GM19324 (cell line): Measurements from ENCODE around the gene MEOX1.

Experiments used
- ATAC-seq: cut with Tn5 transposase; IDR thresholded peaks from one replicate; pipeline ENCODE4 v1.9.1; 2021; ENCODE audit warnings: mild to moderate bottlenecking, moderate library complexity; ENCODE audit not compliant: unreplicated experiment, low FRiP score

The MEOX1 gene

DNA sequence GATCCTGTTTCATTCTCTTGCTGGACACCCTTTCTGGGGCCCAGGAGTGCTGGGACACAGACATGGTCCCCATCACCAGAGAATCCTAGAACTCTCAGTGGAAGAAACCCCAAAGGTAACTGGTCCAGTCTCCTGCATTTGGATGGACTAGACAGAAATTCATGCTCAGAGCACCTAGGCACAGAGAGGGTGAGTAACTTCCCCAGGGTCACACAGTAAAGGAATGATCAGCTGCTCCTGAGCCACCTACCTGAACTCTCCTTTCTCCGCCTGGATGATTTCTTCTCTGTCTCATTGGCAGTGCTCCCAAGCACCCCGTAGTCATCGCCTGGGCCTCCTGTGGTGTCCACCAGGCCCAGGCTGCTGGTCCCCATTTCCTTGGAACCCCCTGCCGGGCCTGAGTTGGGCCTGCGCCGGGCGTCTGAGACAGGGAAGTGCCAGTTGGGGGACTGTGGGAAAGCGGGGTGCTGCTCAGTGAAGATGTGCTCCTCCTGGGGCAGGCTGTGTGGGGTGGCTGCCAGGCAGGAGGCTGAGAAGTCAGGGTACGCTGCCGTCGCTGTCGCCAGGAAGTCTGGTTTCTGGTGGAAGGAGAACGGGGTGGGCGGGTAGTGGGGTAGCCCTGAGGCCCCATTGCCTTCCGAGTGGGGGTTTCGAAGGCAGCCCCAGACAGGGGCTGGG, 767 bp downstream of the MEOX1 start:
- no peak for ATAC-seq

DNA sequence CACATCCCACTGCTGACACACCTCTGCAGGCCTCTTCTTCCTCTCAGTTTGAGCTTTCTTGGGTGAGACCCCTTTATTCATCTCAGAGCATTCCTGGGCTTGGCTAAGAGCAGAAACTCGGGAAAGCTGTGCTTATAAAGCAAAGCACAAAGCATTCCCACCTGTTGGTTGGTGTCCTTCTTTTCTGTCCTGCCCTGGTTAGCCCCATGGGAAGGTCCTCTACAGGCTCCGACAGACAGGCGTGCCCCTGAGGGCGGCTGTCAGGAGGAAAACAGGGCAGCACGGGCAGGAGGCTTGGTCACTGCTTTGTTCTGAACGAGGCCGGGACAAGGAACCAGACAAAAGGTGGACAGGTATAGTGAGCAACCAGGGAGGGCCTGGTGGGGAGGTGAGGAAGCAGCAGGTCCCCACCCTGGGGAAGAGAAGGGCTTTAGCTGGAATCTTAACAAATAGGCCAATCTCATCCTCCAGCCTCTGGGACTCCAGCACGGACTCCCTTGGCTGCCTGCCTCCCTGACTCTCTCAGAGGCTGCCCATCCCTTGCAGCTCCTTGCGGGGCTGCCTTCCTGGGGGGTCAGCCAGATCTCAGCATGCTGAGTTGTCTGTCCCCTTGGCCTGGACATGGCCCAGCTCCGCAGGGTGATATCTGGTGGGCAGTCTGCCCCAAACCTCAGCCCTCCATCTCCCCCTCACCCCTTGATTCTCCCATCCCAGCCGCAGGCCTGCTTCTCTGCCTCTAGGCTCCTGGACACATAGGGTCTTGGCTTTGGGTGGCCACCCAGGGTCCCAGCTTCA, 1.7 kb downstream of the MEOX1 start:
- ATAC-seq, result no peak

DNA sequence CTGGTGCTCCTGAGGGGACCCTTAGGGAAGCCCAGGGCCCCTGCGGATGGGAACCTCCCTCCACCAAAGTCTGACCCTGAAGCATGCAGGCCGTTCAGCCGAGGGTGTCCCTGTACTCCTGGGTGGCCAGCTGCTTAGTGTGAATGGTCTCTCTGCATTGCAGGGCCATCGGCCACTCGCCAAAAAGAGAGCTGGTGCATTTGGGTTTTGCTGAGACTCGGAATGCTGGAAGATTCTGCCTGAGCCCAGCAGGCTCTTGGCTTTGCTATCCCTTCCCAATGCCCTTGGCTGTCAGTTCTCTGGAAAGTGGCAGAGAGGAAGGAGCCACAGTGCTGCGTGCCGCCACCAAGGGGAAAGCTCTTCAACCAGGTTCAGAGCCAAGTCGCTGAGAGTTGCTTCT, 2.8 kb downstream of the MEOX1 start:
- ATAC-seq, result no peak

DNA sequence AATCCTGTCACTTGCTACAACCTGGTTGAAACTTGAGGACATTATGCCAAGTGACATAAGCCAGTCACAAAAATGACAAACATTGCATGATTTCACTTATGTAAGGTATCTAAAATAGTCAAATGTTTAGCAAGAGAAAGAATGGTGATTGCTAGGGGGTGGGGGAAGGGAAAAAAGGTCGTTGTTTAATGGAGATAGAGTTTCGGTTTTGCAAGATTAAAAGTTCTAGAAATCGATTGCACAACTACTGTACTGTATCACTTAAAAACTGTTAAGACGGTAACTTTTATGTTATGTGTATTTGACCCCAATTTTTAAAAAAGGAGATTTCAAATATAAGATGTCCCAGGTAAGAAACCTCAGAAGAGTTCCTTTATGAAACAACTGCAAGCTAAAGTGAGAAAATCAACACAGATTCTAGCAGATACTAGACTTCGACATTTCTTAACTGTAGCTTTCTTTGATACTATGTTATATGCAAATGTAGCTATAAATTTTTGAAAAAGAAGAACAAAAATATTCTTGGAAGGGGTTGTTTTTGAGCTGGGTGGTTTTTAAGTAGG, 5.9 kb downstream of the MEOX1 start:
- ATAC-seq, result no peak

DNA sequence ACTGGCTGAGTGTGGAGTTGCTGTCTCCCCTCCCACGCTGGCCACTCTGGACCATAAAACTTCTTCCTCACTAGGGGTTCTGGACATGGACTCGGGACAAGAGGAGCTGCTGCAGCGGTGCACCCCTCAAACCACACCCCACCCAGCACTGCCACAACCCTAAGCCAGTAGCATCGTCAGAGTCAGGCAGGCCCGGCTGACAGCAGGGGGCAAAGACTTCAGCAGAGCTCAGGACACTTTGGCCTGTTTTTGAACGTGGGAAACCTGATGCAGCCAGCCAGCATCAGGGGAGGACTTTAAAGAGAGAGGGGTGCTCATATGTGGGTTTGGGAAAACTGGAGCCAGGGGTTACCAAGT, 9.6 kb downstream of the MEOX1 start:
- ATAC-seq, result no peak

DNA sequence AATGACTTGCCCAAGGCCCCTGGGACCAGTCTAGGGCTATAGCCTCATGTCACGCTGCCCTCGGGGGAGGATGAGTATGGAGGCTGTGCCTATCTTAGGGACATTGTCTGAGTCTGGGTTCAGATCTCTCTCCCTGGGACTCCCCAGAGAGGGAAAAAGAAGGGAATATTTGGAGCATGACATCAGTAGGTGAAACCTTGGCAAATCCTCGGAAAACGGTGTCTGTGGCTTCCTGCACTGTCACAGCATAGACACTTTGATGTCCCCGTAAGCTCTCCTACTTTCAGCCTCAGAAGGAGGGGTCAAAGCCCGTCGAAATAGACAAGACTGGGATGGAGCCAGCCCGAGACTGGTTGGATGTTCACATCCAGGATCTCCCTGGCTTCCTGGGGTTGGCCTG, 11.3 kb downstream of the MEOX1 start:
- no peak for ATAC-seq

DNA sequence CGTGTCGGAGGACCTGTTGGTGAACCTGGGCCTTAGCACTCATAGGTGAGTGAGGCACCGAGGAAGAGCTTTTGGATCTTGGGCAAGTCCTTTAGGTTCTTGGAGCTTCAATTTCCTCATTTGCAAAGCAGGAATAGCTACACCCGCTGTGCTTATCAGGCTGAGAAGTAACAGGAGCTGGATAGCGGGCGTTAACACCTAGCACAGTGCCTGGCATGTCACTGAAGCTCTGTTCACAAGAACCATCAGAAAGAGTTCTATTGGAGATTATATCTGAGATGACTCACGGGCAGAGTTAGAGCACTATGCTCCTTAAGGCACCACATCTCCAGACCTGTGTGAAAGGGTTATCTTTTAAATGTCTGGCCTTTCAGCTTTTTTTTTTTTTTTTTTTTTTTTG, 12.8 kb downstream of the MEOX1 start:
- no peak for ATAC-seq

DNA sequence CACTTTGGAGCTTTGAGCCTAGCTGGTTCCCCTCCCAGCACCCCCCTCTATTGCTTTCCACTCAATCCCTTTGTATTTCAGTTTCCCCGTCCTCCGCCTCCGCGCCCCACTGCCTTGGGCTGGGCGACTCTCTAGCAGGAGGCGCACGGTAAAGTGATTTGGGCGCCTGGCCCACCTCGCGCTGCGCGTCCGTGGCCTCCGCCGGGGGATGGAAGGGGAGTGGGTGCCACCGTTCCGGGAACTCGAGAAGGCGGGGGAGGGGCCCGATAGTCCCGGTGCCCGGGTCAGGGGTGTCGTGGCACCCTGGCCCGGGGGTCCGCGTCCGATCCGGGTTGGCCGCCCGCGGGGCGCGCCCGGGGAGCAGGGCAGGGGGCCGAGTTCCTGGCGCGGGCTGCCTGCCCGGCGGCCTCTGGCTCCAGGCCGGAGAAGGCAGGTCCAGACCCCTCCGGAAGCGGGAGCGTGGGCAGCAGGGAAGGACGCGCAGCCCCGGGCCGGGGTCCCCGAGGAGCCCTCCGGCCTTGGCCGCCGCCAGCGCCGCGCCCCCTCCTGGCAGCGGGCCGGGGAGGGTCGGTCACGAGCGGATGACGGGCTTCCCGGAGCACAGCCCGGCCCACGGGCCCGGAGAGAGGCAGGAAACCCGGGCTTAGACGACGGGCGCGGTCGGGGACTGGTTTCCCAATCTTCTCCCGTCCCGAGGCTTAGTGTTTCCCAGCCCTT, 15.8 kb downstream of the MEOX1 start:
- no peak for ATAC-seq

DNA sequence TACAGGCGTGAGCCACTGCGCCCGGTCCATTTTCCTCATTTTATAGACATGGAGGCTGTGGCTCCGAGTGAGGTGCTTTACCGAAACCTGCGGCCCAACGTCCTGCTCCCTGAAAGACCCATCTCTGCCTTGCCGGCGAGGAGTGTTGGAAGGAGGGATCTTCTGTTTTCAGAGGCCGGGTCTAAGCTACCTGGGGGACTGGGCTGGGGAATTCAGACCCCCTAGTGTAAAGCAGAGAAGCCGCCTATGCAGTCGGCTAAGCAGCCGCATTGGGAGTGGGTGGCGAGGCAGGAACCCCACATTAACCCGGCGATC, 16.3 kb downstream of the MEOX1 start:
- no peak for ATAC-seq

DNA sequence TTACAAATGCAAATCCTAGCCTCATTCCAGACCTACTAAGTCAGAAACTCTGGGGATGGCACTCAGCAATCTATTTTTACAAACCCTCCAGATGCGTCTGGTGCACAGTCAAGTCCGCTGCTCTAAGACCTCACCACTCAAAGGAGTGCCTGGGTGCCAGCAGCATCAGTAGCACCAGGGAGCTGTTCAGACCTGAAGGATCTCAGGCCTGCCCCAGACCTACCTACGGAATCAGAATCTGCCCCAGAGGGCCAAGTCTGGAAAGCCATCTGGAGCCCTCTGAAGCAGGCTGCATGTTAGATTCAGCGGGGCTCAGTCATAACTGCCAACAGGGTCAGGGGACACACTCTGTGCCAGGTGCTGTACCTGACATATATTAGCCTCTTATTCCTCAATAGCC, 17.6 kb downstream of the MEOX1 start:
- no peak for ATAC-seq

DNA sequence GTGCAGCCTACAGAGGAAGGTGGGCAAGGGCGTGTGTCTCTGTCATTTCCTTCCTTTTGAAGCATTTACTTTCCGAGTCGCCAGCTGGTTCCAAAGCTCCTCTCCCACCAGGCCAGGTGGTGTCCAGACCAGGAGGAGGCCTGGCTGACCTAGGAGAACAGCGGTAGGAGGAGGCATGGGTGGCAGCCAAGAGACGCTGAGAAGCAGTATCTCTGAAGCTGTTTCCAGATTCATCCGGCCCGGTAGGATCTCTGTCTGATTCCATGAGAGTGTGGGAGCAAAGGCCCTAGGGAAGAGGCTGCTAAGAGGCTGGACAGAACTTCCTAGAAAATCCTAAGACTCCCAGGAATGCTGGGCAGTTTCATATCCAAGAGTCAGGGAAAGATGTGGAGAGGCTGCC, 20.3 kb downstream of the MEOX1 start:
- no peak for ATAC-seq

DNA sequence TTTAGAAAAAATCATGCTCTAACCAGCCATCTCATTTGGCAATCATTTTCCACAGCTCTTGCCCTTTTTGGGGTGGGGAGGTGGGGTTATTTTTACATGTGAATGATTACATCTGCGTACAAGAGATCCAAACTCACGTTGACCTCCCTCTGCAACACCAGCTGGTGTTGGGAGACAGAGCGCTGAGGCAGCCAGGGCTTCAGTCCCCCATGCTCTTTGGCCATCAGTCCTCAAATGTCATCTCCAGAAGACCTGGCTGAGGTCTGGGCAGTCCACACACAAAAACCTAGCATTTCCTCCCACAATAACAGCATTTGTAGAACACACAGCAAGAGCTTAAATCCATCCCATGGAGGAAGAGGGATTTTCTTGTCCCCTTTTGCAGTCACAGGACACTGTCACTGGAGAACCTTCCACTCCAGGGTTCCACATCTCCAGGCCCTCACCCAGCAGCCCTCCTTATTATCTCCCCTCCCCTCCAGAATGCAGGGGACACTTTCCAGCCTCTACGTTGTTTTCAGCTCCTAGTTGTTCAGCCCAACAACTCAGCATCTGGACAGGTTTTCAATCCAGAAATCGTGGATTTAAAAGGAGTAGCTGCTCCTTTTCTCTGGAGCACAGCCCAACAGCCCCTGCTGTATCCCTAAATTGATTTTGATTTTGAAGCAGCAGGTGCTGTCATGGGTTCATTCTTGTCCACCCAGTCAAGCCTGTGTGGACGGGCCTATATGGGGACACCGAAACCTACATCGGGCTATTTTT, 21.1 kb downstream of the MEOX1 start:
- ATAC-seq, result no peak

DNA sequence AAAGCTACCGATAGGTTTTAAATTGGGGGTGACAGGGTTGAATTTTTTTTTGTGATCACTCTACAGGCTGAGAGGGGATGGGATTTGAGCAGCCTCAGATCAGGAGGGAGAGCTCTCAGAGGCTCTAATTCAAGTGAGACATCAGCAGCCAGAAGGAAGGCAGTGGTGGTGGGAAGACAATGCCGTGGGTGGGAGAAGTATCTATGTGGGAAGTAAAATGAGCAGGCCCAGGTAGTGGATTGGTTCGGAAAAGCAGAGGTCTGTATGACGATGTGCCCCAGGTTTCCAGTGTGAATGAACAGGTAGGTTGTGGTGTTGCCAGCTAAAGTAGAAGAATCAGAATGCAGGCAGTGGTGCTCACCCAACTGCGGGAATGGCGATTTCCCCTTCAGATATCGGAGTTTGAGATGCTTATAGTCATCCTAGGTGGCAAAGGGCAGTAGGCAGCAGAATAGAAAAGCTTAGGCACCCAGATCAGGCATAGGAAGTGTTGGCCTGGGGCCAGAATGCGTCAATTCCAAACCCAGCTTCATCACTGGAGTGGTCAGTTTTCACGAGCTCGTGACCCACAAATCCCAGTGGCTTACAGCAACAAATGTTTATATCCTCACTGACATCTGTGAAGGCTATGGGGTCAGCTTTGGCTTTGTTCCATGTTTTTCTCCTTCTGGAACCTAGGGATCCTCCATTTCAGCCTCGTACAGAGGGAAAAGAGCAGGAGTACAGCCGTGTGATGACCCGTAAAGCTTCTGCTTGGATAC, 24.0 kb downstream of the MEOX1 start:
- ATAC-seq, result no peak

DNA sequence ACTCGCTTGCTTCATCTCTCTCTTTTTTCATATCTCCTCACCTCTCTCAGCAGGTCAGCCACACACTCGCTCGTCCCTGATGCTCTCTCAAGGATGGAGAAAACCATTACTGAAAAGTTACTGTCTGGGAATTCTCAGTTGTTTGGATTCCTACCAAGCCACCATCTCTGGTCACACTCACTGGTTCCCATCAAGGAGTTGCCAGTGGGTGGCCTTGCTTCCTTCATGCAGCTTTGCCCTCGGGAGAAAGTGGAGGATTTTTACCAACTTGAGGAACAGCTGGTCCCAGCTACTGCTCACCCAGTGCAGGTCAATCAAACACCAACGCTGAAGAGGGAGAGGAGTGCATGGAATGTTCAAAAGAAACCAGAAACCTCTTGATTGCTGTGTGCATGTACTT, 25.3 kb downstream of the MEOX1 start:
- no peak for ATAC-seq

DNA sequence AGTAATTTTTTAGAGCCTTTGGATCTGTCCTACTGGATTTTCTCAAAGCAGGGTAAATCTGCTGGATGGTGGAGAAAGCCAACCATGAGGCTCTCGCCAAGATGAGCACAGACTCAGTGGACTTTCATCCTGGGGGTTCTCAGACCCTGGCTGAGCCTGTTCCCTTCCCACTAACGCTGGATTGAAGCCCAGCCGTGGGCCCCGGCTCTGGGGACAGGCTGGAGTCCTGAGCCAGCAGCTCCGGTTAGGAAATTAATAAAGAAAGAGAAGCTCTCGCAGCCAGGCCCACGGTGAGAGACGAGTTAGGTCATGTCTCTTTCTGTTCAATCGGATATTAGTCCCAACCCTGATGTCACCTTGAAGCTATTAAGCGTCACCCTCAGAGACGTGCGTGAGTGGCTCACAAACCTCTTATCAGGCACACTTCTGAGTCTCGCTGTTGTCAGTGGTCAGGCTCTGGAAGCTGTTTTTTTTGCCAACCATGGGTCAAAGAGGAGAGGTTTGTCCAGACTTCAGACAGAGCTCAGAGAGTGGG, 27.1 kb downstream of the MEOX1 start:
- ATAC-seq, result no peak

DNA sequence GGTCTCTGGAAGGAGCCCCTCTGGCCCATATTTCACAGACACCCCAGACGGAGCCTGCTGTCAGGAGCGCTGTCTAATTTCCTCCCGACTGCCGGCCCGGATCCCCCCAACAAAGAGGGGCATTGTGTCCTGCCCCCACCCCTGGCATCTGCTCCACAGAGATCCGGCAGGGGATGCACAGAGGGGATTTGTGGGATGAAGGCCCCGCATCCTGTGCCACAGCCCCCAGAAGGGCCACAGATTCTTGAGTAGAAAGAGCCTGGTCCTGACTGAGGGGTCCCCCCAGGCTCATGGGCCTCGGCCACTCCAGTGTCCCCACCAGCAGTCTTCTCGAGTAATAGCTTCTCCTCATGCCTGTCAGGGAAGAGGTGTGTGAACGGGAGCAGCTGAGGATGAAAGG, 29.5 kb downstream of the MEOX1 start:
- no peak for ATAC-seq

DNA sequence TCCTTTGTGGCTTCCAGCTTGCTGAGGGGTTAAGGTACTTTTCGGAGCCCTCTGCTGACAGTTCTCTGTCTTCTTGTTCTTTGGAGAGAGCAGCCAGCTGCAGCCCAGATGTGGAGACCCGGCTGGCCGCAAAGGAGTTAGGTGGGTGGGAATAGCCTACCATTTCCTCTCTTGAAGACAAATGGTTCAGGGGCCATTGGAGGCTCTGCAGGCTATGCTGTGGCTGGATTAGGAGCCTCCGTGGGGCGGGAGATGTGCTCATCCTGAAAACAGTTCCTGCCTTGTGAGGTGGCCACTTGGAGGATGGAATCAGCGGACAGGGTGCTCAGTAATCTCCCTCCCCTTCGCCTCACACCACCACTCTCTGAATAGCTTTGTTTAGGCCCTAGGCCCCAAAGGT, 30.3 kb downstream of the MEOX1 start:
- ATAC-seq, result no peak

DNA sequence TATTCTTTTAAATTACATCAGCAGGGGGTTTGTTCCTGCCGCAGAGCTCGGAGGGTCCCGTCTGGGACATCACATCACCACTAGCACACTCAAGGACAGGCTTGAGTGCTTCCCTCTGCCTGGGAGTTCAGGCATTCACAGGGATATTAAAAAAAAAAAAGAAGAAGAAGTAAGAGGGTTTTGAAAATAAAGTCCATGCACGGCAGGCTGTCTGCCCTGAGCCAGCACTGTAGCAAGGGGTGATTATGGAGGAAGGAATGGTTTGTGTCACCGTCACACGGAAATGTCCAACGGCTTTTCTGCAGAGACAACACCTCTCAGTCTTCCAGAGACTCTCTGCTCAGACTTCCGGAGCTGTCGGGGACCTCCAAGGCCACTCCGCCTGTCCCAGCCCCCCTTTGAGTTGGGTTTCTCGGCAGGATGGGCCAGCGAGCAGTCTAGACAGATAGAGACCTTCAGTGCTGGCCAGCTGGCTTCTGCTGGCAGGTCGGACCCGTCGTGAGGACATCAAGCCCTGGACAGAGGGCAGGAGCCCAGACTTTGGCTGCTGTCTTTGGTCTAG, 33.6 kb downstream of the MEOX1 start:
- no peak for ATAC-seq

DNA sequence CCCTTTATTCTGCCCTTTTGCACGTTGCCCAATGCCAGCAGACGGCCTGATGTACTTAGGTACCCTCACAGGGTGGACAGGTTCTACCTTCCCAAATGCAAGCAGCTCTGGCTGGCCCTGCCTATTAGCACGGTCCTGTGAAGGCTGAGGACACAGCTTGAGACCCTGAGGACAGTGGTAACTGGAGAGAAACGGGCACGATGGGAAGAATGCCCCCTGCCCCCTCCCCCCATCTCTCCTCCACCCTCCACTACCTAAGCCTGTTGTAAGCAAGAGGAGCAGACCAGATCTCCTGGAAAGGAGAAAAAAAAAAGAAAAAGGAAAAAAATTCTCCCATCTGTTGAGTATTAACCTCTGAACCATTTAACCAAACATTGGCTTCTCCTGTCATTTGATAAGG, 34.1 kb downstream of the MEOX1 start:
- no peak for ATAC-seq

DNA sequence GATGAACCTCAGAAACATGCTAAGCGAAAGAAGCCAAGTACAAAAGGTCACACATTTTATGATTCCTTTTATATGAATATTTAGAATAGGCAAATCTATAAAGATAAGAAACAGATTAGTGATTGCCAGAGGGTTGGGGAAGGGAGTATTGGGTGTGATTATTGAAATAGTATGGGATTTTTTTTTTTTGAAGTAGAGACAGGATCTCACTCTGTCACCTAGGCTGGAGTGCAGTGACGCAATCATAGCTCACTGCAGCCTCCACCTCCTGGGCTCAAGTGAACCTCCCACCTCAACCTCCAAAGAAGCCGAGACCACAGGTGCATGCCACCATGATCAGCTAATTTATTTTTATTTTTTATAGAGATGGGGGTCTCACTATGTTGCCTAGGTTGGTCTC, 35.7 kb downstream of the MEOX1 start:
- no peak for ATAC-seq
